DOHH2 (cell line): ENCODE measurements around the gene POM121.
"Not testable (repeated sequence)": the region's sequence is repeated elsewhere in the genome, so short reads cannot be mapped to it uniquely, and the experiment has no call there.

Experiments used
- H3F3A ChIP-seq: fragments of 200-600 bp; sonication (generic), shearing (Covaris generic); 2 replicates; pipeline ENCODE4 v1.6.0; 2016; ENCODE audit warnings: antibody characterized with exemption, mild to moderate bottlenecking; ENCODE audit not compliant: control insufficient read depth, insufficient read depth
- H3K27ac ChIP-seq: fragments of 200-600 bp; sonication (generic); 2 replicates; pipeline ENCODE4 v1.5.1; 2014; ENCODE audit warnings: low read depth, mild to moderate bottlenecking, low read length, moderate library complexity
- H3K27me3 ChIP-seq: fragments of 200-600 bp; sonication (generic); 2 replicates; pipeline ENCODE4 v1.6.1; 2014; ENCODE audit warnings: mild to moderate bottlenecking, low read length, mixed read lengths; ENCODE audit not compliant: control insufficient read depth
- H3K36me3 ChIP-seq: fragments of 200-600 bp; sonication (generic); 2 replicates; pipeline ENCODE4 v1.6.1; 2014; ENCODE audit warnings: mild to moderate bottlenecking, low read length, moderate library complexity, mixed read lengths; ENCODE audit not compliant: control insufficient read depth
- H3K4me1 ChIP-seq: fragments of 200-600 bp; sonication (generic); 2 replicates; pipeline ENCODE4 v1.6.1; 2014; ENCODE audit warnings: mild to moderate bottlenecking, low read length, mixed read lengths; ENCODE audit not compliant: control insufficient read depth
- H3K4me2 ChIP-seq: fragments of 200-600 bp; sonication (generic); 2 replicates; pipeline ENCODE4 v1.6.0; 2014; ENCODE audit warnings: mild to moderate bottlenecking, low read length, moderate library complexity
- H3K4me3 ChIP-seq: fragments of 200-600 bp; sonication (generic); 2 replicates; pipeline ENCODE4 v1.5.1; 2014; ENCODE audit warnings: mild to moderate bottlenecking, low read length, mixed read lengths
- H3K79me2 ChIP-seq: fragments of 200-600 bp; sonication (generic); 2 replicates; pipeline ENCODE4 v1.6.1; 2014; ENCODE audit warnings: mild to moderate bottlenecking, low read length, mixed read lengths; ENCODE audit not compliant: control insufficient read depth
- H3K9me2 ChIP-seq: fragments of 200-600 bp; sonication (generic); replicated peaks from 2 replicates; pipeline ENCODE4 v1.6.1; 2014; ENCODE audit warnings: mild to moderate bottlenecking, low read length, mixed read lengths; ENCODE audit not compliant: control insufficient read depth
- H3K9me3 ChIP-seq: fragments of 200-600 bp; sonication (generic); 2 replicates; pipeline ENCODE4 v1.6.1; 2014; ENCODE audit warnings: antibody characterized with exemption, low read length, mixed read lengths; ENCODE audit not compliant: control insufficient read depth, insufficient read depth
- H4K20me1 ChIP-seq: fragments of 200-600 bp; sonication (generic); 2 replicates; pipeline ENCODE4 v1.6.0; 2014; ENCODE audit warnings: low read depth, mild to moderate bottlenecking, antibody characterized with exemption, low read length, moderate library complexity; ENCODE audit not compliant: control insufficient read depth, insufficient read depth
- EZH2phosphoT487 ChIP-seq: fragments of 200-600 bp; sonication (generic); IDR thresholded peaks from 2 replicates; pipeline ENCODE4 v1.6.1; 2017; ENCODE audit warnings: borderline replicate concordance, mild to moderate bottlenecking, antibody characterized with exemption, low read length, moderate library complexity, mixed read lengths
- TF ChIP-seq, protein P1 (sequence below): fragments of 200-600 bp; sonication (generic); IDR thresholded peaks from one replicate; pipeline ENCODE4 v1.5.1; 2014; ENCODE audit warnings: antibody characterized with exemption, mild to moderate bottlenecking, low read depth, low read length; ENCODE audit not compliant: poor library complexity, severe bottlenecking

Gene POM121

DNA sequence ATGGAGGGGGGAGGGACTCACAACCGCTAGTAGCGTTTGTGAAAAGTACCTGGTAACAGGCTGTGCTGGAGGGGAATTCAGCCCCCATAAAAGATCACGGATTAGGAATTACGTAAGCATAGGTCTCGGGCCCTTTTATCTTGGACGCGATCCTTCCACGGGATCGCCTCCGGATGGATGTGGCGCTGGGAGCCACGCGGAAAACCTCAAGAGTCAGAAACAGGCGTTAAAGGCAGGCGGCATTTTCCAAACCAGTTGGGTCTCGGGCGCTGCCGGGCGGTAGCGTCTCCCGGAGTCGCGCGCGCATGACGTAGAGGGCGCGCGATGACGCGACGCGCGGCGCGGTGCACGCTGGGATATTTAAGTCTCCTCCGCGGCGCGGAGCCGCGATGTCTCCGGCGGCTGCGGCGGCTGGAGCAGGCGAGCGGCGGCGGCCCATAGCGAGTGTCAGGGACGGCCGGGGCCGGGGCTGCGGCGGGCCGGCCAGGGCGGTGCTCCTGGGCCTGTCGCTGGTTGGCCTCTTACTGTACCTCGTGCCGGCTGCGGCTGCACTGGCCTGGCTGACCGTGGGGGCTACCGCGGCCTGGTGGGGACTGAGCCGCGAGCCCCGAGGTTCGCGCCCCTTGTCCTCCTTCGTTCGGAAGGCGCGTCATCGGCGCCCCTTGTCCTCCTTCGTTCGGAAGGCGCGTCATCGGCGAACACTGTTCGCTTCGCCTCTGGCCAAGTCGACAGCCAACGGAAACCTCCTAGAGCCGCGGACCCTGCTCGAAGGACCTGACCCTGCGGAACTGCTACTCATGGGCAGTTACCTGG is at the start of gene POM121:
Gene POM121 (plus strand): TSS at position 363 of the 813 bp plus-strand sequence. CDS start 27 bp downstream, at position 390.
- Histone ChIP-seq H3K9me3 (no peaks in the 10 kb centered on the region), H3K79me2 (peaks cover 76% of the 10 kb centered on the region), H3K27me3 (no peaks in the 10 kb centered on the region), H3K4me3 (peak within 1 kb of the TSS; percentile 94), H3K9me2 (no peaks in the 10 kb centered on the region), H3K4me2 (peak within 1 kb of the TSS; percentile 93), H3K27ac (peak within 1 kb of the TSS; percentile 63), H3K36me3 (peaks cover 58% of the 10 kb centered on the region), H4K20me1 (peaks cover 10% of the 10 kb centered on the region; the same call in 1 of the 2 replicates), H3K4me1 (peaks cover 13% of the 10 kb centered on the region), H3F3A (peaks cover 22% of the 10 kb centered on the region)
- TF ChIP-seq, protein P1, sequence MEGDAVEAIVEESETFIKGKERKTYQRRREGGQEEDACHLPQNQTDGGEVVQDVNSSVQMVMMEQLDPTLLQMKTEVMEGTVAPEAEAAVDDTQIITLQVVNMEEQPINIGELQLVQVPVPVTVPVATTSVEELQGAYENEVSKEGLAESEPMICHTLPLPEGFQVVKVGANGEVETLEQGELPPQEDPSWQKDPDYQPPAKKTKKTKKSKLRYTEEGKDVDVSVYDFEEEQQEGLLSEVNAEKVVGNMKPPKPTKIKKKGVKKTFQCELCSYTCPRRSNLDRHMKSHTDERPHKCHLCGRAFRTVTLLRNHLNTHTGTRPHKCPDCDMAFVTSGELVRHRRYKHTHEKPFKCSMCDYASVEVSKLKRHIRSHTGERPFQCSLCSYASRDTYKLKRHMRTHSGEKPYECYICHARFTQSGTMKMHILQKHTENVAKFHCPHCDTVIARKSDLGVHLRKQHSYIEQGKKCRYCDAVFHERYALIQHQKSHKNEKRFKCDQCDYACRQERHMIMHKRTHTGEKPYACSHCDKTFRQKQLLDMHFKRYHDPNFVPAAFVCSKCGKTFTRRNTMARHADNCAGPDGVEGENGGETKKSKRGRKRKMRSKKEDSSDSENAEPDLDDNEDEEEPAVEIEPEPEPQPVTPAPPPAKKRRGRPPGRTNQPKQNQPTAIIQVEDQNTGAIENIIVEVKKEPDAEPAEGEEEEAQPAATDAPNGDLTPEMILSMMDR = no peak
- no peak for TF ChIP-seq EZH2phosphoT487

DNA sequence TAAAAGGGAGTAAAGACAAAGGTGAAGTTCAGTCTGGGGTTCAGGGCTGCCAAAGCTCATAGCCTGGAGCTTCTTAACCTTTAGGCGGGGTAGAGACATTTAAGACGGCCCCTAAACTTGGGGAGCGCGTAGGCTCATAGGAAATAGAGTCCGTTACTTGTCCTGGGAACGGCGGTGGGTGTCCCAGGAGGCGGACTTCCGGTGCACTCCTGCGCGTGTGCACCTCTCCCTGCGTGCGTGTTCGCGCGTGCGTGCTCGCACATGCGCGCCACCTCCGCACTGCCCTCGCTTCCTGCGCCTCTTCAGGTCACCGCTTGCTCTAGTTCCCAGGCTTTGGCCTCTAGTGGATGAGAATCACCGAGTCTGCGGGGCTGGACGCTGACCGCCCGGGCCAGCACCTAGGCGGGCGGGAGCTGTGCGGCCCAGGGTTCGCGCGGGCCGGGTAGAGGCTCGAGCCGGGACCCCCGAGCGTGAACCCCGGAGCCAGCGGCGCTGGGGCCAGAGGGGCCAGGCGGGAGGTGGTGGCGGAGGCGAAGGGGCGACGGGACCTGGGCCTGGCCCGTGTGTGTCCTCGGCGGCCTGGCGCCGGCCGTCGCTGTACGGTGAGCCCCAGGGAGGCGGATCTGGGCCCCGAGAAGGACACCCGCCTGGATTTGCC is 45.7 kb upstream of the POM121 start:
- H3K36me3 ChIP-seq = peaks cover 31% of the 10 kb centered on the region
- peak overlapping the region; percentile 68 for H3K4me2 ChIP-seq
- peak overlapping the region; percentile 63 for H3K27ac ChIP-seq
- not testable (repeated sequence) for H3K4me1 ChIP-seq, H3K9me3 ChIP-seq, H3K9me2 ChIP-seq, H4K20me1 ChIP-seq, H3F3A ChIP-seq, H3K27me3 ChIP-seq
- peaks cover 42% of the 10 kb centered on the region for H3K79me2 ChIP-seq
- TF ChIP-seq, protein P1 = peak; percentile 30
- H3K4me3 ChIP-seq = peak overlapping the region; percentile 83

DNA sequence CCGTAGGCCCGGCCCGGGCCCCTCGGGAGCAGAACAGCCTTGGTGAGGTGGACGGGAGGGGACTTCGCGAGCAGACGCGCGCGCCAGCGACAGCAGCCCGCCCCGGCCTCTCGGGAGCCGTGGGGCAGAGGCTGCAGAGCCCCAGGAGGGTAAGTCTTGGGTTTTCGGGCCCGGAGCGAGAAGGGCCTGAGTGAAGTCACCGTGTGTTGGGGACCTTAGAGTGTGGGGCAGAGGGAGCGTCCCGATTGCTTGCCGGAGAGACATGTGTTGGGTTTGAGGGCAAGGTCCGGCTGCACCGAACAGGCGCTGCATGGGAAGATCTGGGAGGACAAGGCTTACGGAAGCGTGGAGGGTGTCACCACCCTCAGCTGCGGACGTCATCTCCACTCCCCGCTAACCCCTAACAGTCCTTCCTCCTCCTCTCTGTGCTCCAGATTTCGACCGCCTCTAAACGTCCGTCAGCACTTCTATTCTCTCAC is 45.1 kb upstream of the POM121 start:
- not testable (repeated sequence) for H3K9me3 ChIP-seq, H3F3A ChIP-seq, H3K27me3 ChIP-seq, H3K9me2 ChIP-seq, H3K4me1 ChIP-seq, H4K20me1 ChIP-seq
- H3K36me3 ChIP-seq = peaks cover 31% of the 10 kb centered on the region
- peaks cover 46% of the 10 kb centered on the region for H3K79me2 ChIP-seq
- H3K27ac ChIP-seq = peak overlapping the region; percentile 63
- peak overlapping the region; percentile 68 for H3K4me2 ChIP-seq
- peak overlapping the region; percentile 83 for H3K4me3 ChIP-seq

DNA sequence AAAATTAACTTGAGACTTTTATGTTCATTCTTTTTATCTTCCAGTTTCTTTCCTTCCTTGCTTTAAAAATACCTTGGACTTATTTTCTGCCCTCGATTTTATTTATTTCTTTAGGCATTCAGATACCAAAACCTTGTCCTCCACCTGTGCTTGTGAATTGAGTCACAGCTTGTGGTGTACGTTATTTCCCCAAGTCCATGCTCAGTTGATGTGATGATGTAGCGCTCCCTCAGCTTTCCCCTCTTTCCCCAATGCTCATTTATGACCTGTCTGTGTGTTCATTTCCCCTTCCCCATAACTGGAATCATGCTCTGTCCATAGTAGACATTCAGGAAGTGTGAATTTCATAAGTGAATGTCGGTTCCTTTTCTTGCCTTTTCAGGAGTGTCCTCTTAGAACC is 33.1 kb upstream of the POM121 start:
- H3K4me1 ChIP-seq, H4K20me1 ChIP-seq, H3K27me3 ChIP-seq, H3K9me3 ChIP-seq, H3K9me2 ChIP-seq, H3K4me3 ChIP-seq, H3F3A ChIP-seq, H3K4me2 ChIP-seq, H3K27ac ChIP-seq: not testable (repeated sequence)
- Histone ChIP-seq H3K36me3 (peaks cover 43% of the 10 kb centered on the region), H3K79me2 (peaks cover 46% of the 10 kb centered on the region)

DNA sequence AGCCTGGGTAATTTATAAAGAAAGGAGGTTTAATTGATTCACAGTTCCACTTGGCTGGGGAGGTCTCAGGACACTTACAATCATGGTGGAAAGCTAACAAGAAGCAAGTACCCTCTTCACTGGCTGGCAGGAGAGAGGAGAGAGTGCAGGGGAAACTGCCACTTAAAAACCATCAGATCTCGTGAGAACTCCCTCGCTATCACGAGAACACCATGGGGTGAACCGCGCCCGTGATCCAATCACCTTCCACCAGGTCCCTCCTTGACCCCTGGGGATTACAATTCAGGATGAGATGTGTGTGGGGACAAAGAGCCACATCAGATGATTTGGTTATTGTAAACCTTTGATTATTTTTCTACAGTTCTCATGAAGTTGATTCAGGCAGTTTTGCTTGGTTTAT is 20.2 kb upstream of the POM121 start:
- not testable (repeated sequence) for H3K4me3 ChIP-seq, H3K27me3 ChIP-seq, H3K4me1 ChIP-seq, H4K20me1 ChIP-seq, H3K9me3 ChIP-seq, H3F3A ChIP-seq, H3K9me2 ChIP-seq, H3K27ac ChIP-seq, H3K4me2 ChIP-seq
- Histone ChIP-seq H3K36me3 (peaks cover 65% of the 10 kb centered on the region), H3K79me2 (peaks cover 84% of the 10 kb centered on the region)

DNA sequence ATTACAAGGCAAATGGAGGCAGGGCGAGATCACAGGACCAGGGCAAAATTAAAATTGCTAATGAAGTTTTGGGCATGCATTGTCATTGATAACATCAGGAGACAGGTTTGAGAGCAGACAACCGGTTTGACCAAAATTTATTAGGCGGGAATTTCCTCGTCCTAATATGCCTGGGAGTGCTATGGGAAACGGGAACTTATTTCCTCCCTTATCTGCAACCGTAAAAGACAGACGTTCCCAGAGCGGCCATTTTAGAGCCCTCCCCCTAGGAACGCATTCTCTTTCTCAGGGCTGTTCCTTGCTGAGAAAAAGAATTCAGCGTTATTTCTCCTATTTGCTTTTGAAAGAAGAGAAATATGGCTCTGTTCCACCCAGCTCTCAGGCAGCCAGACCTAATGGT is 16.5 kb upstream of the POM121 start:
- Histone ChIP-seq H3K36me3 (peaks cover 56% of the 10 kb centered on the region), H3K79me2 (peaks cover 74% of the 10 kb centered on the region)
- H3K27ac ChIP-seq = not testable (repeated sequence)

More for the DNA sequence above, 16.5 kb upstream of the POM121 start:
- not testable (repeated sequence) for H3K4me3 ChIP-seq, H3K4me2 ChIP-seq, H3K27me3 ChIP-seq, H3F3A ChIP-seq, H4K20me1 ChIP-seq, H3K4me1 ChIP-seq, H3K9me3 ChIP-seq, H3K9me2 ChIP-seq
